Endothelial cell of umbilical vein (primary cell): ENCODE data around the gene CHMP2B. TPM values are rescaled to one million over a fixed set of nuclear protein-coding genes. Genes with fewer than 3 reads are reported as not detected.
A peak's percentile ranks its signal among the peaks of the same experiment; 100 is the strongest.

Source experiments
- BruUV-seq: library from RNA; stranded (reverse); fragments of 400-500 nt; replicated peaks from 2 replicates; lab custom pipeline; 2021; lab: Mats Ljungman, UMichigan
- CTCF ChIA-PET: fragments of 300-600, 350-600 bp; sonication (Branson Sonifier 250); formaldehyde crosslinking; loops from one replicate; lab custom pipeline; 2021; ENCODE audit warnings: antibody characterized with exemption, inconsistent platforms; lab: Charles Lee
- POLR2A ChIA-PET: fragments of 300-600, 350-600 bp; sonication (Branson Sonifier 250); formaldehyde crosslinking; loops from one replicate; lab custom pipeline; 2021; ENCODE audit warnings: antibody characterized with exemption, inconsistent platforms; lab: Charles Lee
- DNase-seq: peaks from one replicate; pipeline ENCODE4 v3.0.0-alpha.2; 2011; ENCODE audit warnings: low read depth, low spot score
- FAIRE-seq: peaks from 2 replicates; lab custom pipeline; 2011; peaks lifted over from hg19 to GRCh38; lab: Jason Lieb, UNC
- H2AFZ ChIP-seq: 2 replicates; pipeline ENCODE4 v1.6.0; 2012; ENCODE audit warnings: low read depth, low read length, control low read depth, inconsistent platforms
- H3K27ac ChIP-seq: 2 replicates; pipeline ENCODE4 v1.5.1; 2011; ENCODE audit warnings: low read depth, mild to moderate bottlenecking, control low read depth, low read length, moderate library complexity; ENCODE audit not compliant: insufficient read depth
- H3K27me3 ChIP-seq, 2 experiments: 2 replicates each; pipeline versions ENCODE4 v1.6.0 to v1.6.1; 2011; ENCODE audit warnings: low read length in 2 of 2, mixed read lengths in 1 of 2; ENCODE audit not compliant: control insufficient read depth in 2 of 2, insufficient read depth in 2 of 2
- H3K36me3 ChIP-seq, 2 experiments: 2 replicates in 1 of 2; 3 replicates in 1 of 2; pipeline ENCODE4 v1.5.1; 2011; ENCODE audit warnings: low read length in 2 of 2, mild to moderate bottlenecking in 1 of 2, moderate library complexity in 1 of 2; ENCODE audit not compliant: control insufficient read depth in 2 of 2, insufficient read depth in 2 of 2; ENCODE audit errors: extremely low read depth in 1 of 2
- H3K4me1 ChIP-seq: 3 replicates; pipeline ENCODE4 v1.5.1; 2011; ENCODE audit warnings: mild to moderate bottlenecking, low read length; ENCODE audit not compliant: control insufficient read depth, insufficient read depth; ENCODE audit errors: extremely low read depth
- H3K4me2 ChIP-seq: 2 replicates; pipeline ENCODE4 v1.6.1; 2011; ENCODE audit warnings: low read length, control low read depth, mixed read lengths; ENCODE audit not compliant: insufficient read depth
- H3K4me3 ChIP-seq, 3 experiments: fragments of 200-600 bp in 1 of 3; sonication (generic), shearing (Covaris generic) in 1 of 3; replicated peaks in 1 of 3; 2 replicates each; pipeline ENCODE4 v1.5.1; 2011 to 2016; ENCODE audit warnings: control low read depth in 3 of 3, low read length in 3 of 3, mild to moderate bottlenecking in 2 of 3, inconsistent platforms in 1 of 3, low read depth in 1 of 3, moderate library complexity in 1 of 3; ENCODE audit not compliant: insufficient read depth in 1 of 3
- H3K79me2 ChIP-seq: 2 replicates; pipeline ENCODE4 v1.6.0; 2012; ENCODE audit warnings: low read length, inconsistent platforms; ENCODE audit not compliant: control insufficient read depth, insufficient read depth
- H3K9ac ChIP-seq: replicated peaks from 2 replicates; pipeline ENCODE3; 2011; ENCODE audit warnings: low read length, control low read depth; ENCODE audit not compliant: insufficient read depth; ENCODE audit errors: extremely low read depth
- H3K9me1 ChIP-seq: replicated peaks from 3 replicates; pipeline ENCODE4 v1.6.0; 2011; ENCODE audit warnings: mild to moderate bottlenecking, low read length; ENCODE audit not compliant: control insufficient read depth, insufficient read depth; ENCODE audit errors: extremely low read depth
- H3K9me3 ChIP-seq: replicated peaks from 2 replicates; pipeline ENCODE4 v1.5.1; 2012; ENCODE audit warnings: low read length, inconsistent platforms; ENCODE audit not compliant: control insufficient read depth, insufficient read depth
- H4K20me1 ChIP-seq: replicated peaks from 2 replicates; pipeline ENCODE3; 2011; ENCODE audit warnings: mild to moderate bottlenecking, low read length; ENCODE audit not compliant: control insufficient read depth, insufficient read depth; ENCODE audit errors: extremely low read depth
- CTCF ChIP-seq, 2 donors: IDR thresholded peaks; 1 replicate in 1 of 2; 2 replicates in 1 of 2; pipeline ENCODE4 v1.5.1; 2011; ENCODE audit warnings: low read length in 2 of 2, mild to moderate bottlenecking in 2 of 2, moderate library complexity in 2 of 2, control low read depth in 1 of 2, inconsistent platforms in 1 of 2, low read depth in 1 of 2; ENCODE audit not compliant: insufficient read depth in 1 of 2; ENCODE audit errors: extremely low read depth in 1 of 2
- GATA2 ChIP-seq: IDR thresholded peaks from 2 replicates; pipeline ENCODE4 v1.7.0; 2011; ENCODE audit warnings: low read depth, mild to moderate bottlenecking, moderate library complexity, mixed read lengths, low read length; ENCODE audit not compliant: insufficient read length, insufficient read depth
- JUN ChIP-seq: IDR thresholded peaks from 2 replicates; pipeline ENCODE4 v1.6.1; 2011; ENCODE audit warnings: borderline replicate concordance, low read depth; ENCODE audit not compliant: insufficient read length, insufficient read depth
- POLR2A ChIP-seq: IDR thresholded peaks from 2 replicates; pipeline ENCODE4 v1.6.1; 2012; ENCODE audit warnings: low read depth, mild to moderate bottlenecking, control low read depth, low read length
- POLR2AphosphoS5 ChIP-seq: IDR thresholded peaks from 2 replicates; pipeline ENCODE4 v1.6.1; 2012; ENCODE audit warnings: low read depth, mild to moderate bottlenecking, control low read depth, low read length, moderate library complexity; ENCODE audit not compliant: insufficient read depth
- dilution Hi-C: fragments of 300-500 bp; cut with MboI; formaldehyde crosslinking; loops from one replicate; pipeline ENCODE4 v1.15.0; 2019; ENCODE audit warnings: low sequenced_read_pairs; ENCODE audit not compliant: extremely low pct_ligation_motif_present
- intact Hi-C: fragments of 100-400 bp; cut with micrococcal nuclease; formaldehyde crosslinking; loops from one replicate; pipeline ENCODE4 v1.10.0; 2022
- polyA plus RNA-seq, 4 experiments: library from polyadenylated mRNA; depleted of rRNA in 3 of 4; stranded (reverse) in 3 of 4; unstranded in 1 of 4; fragments of >200 nt; gene quantifications; 2 replicates each; pipeline versions ENCODE4 v1.2.1 to v1.2.3, GENCODE V29; 2011 to 2012; ENCODE audit warnings: missing spikeins in 1 of 4
- total RNA-seq: library from RNA; stranded (reverse); gene quantifications from 2 replicates; pipeline ENCODE4 v1.2.3, GENCODE V29; 2021

The CHMP2B gene
- total and polyA plus RNA-seq, 2 donors (not counting 3 experiments of a cell fraction or from before 2014, with no cell fraction given), result 6.8 to 22.0 TPM

GRCh38 chr3:87199628-87200027, 27.5 kb upstream of the CHMP2B start:
- intact Hi-C loops, result no loop called here
- TF ChIP-seq POLR2AphosphoS5 (no peak), JUN (no peak), POLR2A (no peak)
- no peak overlapping the region for H3K27ac ChIP-seq

GRCh38 chr3:87200060-87200647, 27.0 kb upstream of the CHMP2B start:
- POLR2A ChIA-PET, result no interaction called here
- no peak for TF ChIP-seq JUN
- TF ChIP-seq POLR2AphosphoS5, result no peak
- no peak for TF ChIP-seq POLR2A
- TF ChIP-seq GATA2, result no peak
- no peak for TF ChIP-seq CTCF (IDR thresholded peaks at IDR 0.05; ENCODE audit: extremely low read depth in 1 of 2, insufficient read depth in 1 of 2, low read depth in 1 of 2, low read length in 2 of 2)
- intact Hi-C loops, result no loop called here

More at GRCh38 chr3:87199628-87200027, 27.5 kb upstream of the CHMP2B start:
- no peaks in the 10 kb centered on the region for H3K36me3 ChIP-seq
- H3K9ac ChIP-seq, result no peak overlapping the region
- ChIA-PET CTCF (interaction anchor here (1.3 to 1.4 kb wide), 2 partner anchors 14 to 62 kb away, joined by 3 to 4 read pairs; no protein-coding TSS in a partner anchor), POLR2A (no interaction called here)
- H3K4me3 ChIP-seq, result no peak overlapping the region
- no peaks in the 10 kb centered on the region for H4K20me1 ChIP-seq
- no peaks in the 10 kb centered on the region for H3K9me3 ChIP-seq
- H3K4me2 ChIP-seq, result no peak overlapping the region
- no peak overlapping the region for H2AFZ ChIP-seq
- DNase-seq, result no peak
- dilution Hi-C loops, result no loop called here
- H3K79me2 ChIP-seq, result no peaks in the 10 kb centered on the region
- H3K27me3 ChIP-seq, result peaks cover 0 to 4% of the 10 kb centered on the region in 2 experiments
- BruUV-seq, result no TSS peak
- no peaks in the 10 kb centered on the region for H3K4me1 ChIP-seq
- FAIRE-seq, result no peak
- H3K9me1 ChIP-seq, result no peaks in the 10 kb centered on the region

More at GRCh38 chr3:87200060-87200647, 27.0 kb upstream of the CHMP2B start:
- Histone ChIP-seq H2AFZ (no peak overlapping the region), H3K9ac (no peak overlapping the region), H3K4me1 (no peaks in the 10 kb centered on the region), H3K27me3 (peaks cover 0 to 4% of the 10 kb centered on the region in 2 experiments), H4K20me1 (no peaks in the 10 kb centered on the region), H3K9me3 (no peaks in the 10 kb centered on the region), H3K4me3 (no peak overlapping the region), H3K79me2 (no peaks in the 10 kb centered on the region), H3K4me2 (no peak overlapping the region), H3K27ac (no peak overlapping the region), H3K9me1 (no peaks in the 10 kb centered on the region), H3K36me3 (no peaks in the 10 kb centered on the region)
- FAIRE-seq (peak; percentile 8), DNase-seq (no peak)
- dilution Hi-C loops, result no loop called here
- BruUV-seq, result no TSS peak
- CTCF ChIA-PET, result interaction anchor here (1.3 kb wide), 1 partner anchor 61 kb away, joined by 4 read pairs; no protein-coding TSS in a partner anchor
